Measurements from ENCODE around the gene FOXO6.

FOXO6 gene

GRCh38 chr1:41425369-41425768, 64.1 kb downstream of the FOXO6 start:
- DNase-seq (ENCODE audit: low spot score): no peak

- no peak for DNase-seq (ENCODE audit: low spot score)
These were observed 65.1 kb downstream of the FOXO6 start for GRCh38 chr1:41426201-41426890.

GRCh38 chr1:41427122-41427913, 66.1 kb downstream of the FOXO6 start:
- DNase-seq (ENCODE audit: low spot score): no peak

- DNase-seq (ENCODE audit: low spot score): no peak
These were observed 66.9 kb downstream of the FOXO6 start for GRCh38 chr1:41427916-41428737.

GRCh38 chr1:41428738-41429640, 67.8 kb downstream of the FOXO6 start:
- no peak for DNase-seq (ENCODE audit: low spot score)

- no peak for DNase-seq (ENCODE audit: low spot score)
These were observed 68.4 kb downstream of the FOXO6 start for GRCh38 chr1:41429641-41430035.

- no peak for DNase-seq (ENCODE audit: low spot score)
These were observed 68.8 kb downstream of the FOXO6 start for GRCh38 chr1:41430069-41430468.

- no peak for DNase-seq (ENCODE audit: low spot score)
These were observed 69.3 kb downstream of the FOXO6 start for GRCh38 chr1:41430582-41430981.

- no peak for DNase-seq (ENCODE audit: low spot score)
These were observed 70.5 kb downstream of the FOXO6 start for GRCh38 chr1:41431490-41432350.
